GM18526 (cell line): ENCODE data around the gene IQSEC1.

Experiments used
- POLR2A ChIP-seq: IDR thresholded peaks from 3 replicates; pipeline ENCODE4 v1.6.1; 2011; ENCODE audit not compliant: insufficient read length; ENCODE audit errors: extremely low read depth

Gene IQSEC1

DNA sequence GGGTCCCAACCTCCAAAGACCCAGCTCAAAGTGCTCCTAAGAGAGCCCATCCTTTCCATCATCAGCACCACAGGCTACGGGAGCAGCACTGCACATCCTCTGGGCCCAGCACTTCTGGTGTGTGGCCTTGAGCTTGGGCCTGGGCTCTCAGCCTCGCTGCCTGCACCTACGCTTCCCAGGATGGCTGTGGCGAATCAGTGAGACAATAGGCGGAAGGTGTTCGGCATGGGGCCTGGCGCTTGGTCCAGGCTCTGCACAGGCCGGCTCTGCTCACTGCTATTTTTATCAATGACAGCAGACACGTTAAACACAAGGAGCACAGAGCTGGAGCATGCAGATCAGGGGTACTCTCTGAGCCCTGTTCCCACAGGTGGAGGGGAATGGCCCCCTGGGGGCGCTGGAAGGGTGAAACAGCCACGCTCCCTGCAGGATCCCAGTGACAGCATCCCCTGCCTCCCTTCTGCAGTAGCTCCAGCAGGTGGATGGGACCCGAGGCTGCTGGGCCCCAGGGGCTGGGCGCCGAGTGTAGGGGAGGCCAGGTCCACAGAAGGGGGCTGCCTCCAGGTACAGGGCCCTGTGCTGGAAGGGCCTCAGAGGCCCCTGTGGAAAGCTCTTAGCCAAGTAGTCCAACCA is 141.8 kb downstream of the IQSEC1 start:
- no peak for TF ChIP-seq POLR2A

DNA sequence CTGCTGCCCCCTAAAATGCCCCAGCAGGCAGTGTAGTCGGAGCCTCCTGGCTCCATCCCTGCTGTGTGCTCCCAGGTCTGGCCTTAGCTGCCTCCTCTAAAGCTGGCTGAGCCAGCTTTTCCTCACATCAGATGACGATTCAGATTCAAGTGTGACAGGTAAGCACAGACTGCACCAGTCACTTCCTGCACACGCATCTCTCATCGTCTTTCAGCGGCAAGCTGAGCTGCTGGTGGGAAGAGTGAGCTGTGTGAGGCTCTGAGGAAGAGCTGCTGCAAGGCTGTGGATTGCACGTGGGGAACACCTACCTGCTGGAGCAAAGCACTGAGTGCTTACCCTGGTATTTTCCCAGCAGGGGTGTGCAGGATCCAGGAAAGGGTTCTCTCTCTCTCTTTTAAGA is 143.4 kb downstream of the IQSEC1 start:
- TF ChIP-seq POLR2A: no peak

DNA sequence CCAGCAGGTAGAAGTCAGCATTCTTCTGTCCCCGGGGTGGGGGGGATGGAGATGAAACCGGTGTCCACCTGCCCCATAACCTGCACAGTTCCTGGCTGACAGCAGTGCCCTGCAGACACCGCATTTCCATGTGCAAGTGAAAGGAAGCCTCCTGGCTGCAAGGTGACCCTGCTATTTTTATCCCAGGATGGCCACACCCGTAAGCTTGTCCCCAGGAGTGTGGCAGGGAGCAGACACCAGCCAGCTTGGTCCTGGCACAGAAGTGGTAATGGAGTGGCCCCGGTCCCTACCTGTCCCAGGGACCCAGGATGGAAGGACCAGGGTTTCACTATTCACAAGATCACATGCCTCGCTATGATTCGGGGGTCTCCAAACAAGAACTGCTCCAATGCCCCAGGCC is 146.6 kb downstream of the IQSEC1 start:
- TF ChIP-seq POLR2A: no peak

DNA sequence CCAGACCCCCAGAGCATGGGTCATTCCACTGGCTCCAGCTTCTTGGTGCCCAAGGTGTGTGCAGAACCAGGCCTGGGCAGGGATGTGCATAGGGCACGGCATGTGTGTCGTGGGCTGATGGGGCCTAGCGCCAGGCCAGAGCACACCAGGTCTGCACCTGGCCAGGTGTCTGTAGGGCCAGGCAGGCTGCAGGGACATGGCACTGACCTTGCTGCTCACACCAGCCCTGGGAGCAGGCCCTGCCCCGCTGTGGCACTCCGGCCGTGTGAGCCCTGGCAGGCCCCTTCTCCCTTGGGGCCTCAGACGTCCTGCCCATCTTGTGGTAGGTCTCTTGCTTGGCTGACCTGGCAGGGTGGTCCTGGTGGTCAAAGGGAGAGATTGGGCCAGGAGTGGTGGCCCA is 147.6 kb downstream of the IQSEC1 start:
- no peak for TF ChIP-seq POLR2A

DNA sequence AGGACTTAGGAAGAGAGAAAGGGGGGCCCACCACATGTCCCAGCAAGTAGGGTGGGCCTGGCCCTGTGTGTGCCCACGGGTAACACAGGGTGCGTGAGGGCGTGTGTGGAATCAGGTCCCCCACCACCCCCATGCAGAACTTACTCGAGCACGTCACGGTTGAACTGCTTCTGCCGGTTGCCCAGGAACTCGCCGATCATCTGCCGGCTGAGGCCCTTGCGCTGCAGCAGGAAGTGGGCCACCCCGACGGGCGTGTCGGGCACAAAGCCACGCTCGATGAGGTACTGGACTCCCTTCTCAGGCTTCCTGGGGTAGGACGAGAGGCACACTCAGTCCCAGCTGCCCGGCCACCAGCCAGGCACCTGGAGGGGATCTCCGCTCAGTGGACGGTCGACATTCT is 148.8 kb downstream of the IQSEC1 start:
- TF ChIP-seq POLR2A: no peak

DNA sequence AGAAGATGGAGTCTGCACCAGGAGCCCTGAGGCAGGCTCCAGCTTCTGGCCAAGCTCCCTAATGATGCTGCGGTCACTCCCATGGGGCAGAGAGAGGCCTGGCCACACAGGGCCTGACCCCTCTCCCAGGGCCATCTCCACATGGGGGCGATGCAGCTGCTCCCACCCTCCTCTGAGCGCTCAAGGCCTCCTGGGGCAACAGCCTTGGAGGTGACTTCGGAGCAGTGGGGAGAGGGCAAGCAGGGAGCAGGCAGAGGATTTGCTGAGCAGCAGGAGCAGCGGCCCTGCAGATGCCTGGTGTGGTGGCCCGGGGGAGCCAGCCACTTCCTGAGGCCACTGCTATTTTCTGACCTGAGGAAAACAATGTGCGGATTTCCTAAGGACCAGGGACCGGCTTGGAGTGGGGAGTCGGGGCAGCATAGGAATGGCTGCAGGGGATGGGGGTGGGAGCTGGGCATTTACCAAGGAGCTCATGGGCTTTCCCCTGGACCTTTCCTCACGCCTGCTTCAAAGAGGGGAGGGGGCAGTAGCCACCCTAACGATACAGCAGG is 150.3 kb downstream of the IQSEC1 start:
- TF ChIP-seq POLR2A: no peak

DNA sequence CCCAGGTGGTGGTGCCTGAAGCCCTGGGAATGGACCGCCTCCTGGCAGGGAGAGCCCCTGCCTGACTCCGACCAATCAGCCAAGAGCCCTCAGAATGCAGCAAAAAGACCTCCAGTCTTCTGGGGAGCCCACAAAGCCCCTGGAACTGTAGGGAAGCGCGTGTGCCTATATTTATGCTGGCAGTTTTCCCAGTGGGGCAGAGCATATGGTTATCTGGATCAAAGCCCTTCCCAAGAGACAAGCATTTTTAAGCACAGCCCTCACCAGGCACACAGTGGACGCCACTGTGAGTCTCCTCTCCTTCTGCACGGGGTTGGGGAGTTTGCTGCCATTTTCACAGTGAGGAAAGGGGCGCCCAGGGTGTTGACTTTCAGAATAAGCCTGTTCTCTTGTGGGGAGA is 150.9 kb downstream of the IQSEC1 start:
- TF ChIP-seq POLR2A: no peak

DNA sequence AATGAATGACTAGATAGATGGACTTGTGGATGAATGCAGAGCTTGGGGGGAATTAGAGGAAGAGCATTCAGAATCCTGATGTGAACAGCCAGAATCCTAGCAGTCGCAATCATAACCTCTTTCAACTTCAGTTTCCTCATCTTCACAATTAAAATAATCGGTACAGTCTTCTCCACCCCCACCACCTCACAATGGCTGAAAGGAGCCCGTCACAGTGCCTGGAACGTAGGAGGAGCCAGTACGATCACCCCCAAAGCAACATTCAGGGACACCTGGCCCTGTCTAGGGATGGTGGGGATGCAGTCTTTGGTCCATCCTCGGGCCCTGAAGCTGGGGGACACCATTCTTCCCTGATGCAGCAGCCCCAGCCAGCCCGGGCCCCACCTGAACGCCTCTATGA is 151.5 kb downstream of the IQSEC1 start:
- no peak for TF ChIP-seq POLR2A

DNA sequence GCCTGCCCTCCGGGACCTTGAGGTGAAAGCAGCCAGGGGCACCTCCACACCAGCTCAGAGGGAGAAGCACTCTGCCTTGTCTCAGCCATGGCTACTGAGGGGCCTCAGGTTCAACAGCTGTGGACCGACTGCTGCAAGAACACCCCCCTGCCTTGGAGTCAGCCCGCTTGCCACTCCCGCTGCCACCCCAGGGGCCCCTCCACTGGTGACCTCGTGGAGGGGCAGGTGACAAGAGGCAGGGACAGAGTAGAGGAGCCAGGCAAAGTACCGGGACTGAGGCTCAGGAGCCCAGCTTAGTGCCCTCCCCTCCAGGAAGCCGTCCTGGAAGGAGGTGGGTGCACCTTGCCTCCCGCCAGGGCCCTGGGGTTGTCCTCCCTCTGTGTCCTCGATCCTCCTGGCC is 152.3 kb downstream of the IQSEC1 start:
- no peak for TF ChIP-seq POLR2A

DNA sequence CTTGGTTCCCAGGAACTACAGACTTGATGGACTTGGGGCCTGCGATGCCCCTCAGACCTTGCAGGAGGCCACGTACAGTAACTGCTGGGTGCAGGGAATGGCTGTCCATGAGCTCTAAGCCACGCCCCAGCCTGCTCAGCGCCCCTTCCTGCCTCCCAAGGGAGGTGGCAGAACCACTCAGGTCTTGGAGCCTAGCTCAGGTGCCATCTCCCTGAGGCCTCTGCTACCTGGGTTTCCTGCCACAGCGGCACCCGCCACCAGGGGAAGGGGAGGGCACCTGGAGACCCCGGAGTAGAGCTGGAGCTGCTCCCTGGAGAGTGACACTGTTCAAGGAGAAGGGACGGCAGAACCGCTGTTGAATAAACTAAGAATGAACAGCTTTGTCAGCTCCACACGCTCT is 154.0 kb downstream of the IQSEC1 start:
- no peak for TF ChIP-seq POLR2A

DNA sequence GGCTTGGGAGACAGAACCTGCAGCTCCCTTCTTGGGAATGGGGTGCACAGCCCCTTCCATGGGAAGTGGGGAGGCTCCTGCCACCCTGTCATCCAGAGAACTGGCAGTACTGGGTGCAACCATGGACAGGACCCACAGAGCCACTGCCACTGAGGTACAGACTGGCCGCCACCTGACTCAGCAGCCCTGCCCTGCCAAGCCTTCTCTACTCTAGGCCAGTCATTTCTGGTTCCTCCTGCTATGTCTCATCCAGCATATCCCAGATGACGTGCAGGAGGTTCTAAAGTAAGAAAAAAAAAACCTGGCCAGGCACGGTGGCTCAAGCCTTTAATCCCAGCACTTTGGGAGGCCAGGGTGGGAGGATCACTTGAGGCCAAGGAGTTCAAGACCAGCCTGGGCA is 155.0 kb downstream of the IQSEC1 start:
- TF ChIP-seq POLR2A: no peak

DNA sequence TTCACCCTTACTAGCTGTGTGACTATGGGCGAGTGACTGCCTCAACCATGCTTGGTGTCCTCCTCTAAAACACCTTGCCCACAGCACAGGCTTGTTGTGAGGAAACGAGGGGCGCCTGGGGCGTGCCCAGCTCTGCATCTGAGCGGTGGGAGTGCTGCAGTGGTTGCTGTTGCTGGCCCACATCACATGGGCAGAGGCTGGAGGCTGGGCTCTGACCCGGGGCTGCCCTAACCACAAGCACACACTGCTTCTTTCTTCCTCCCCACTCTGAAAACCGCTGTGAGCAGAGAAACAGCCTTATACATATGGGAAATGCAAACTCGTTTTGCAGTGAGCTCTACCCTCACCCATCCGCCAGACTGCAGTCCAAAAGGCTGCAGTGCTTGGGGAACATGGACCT is 157.1 kb downstream of the IQSEC1 start:
- no peak for TF ChIP-seq POLR2A

DNA sequence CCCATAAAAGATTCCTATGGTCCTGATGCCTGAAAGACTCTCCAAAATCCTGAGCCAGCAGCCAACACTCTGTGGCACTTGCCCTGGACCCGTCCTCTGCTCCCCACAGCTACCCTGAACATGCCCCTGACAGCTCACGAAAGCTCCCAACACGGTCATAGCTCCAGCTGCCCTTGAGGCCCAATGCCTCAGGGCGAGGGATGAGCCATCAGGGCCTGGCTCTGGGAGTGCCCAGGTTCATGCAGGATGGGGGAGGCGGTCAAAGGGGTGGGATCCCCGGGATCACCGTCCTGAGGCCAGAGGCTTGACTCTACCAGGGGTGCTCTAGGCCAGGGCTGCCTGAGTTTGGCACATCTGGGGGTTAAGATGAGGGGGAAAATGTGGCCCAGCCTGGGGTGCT is 159.1 kb downstream of the IQSEC1 start:
- TF ChIP-seq POLR2A: no peak

DNA sequence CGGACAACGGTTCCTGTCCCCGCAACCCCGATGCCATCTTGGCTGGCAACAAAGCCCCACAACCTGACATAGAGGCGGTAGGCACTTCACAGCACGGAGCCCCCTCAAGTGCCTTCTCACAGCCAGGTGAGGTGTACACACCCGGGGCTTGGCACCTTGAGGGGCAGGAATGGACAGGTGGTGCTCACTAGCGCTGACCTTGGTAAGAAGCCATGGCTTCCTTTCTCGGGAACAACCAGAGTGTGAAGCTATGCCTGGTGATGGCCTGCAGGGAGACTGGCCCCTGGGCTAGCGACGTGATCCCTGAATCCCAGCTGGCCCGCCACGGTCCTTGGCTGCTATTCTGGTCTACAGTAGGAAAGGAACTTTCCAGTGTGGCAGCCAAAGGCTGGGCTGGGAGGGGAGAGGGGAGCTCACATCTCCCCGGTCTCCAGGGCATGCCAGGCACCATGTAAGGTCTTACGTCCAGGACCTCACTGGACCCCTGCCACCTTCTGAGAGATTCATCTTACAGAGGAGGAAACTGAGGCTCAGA is 161.3 kb downstream of the IQSEC1 start:
- no peak for TF ChIP-seq POLR2A

DNA sequence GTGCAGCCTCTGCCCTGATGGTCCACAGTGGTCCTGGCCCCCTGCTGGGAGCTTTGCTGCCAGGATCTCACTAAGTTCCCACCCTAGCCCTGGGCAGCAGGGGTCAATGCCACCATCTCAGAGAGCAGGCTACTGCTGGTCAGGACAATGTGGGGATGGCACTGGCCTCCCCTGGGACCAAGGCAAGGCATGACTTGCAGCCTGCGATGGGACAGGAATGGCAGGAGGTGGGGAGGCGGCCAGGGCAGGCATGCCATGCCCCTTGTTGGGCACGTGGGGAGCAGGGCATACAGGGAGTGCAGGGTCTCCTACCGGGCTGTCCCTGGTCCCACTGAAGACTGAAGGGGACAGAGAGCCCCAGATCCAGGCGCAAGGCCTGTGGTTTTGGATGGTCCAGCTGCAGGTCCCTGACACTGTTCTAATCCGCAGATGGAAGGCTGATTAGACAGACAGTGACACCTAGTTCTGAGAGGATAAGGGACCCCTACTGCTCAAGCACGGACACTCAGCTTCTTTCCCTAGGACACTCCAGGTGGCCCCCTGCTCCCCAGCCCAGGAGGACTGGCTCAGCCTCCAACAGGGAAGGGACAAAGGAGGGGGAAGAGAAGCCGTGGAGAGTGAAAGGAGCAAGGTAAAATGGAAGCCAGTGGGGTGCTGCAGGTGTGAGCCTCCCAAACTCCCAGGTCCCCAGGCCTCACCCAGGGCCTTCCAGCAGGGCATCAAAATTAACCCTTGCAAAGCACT is 162.7 kb downstream of the IQSEC1 start:
- TF ChIP-seq POLR2A: no peak

DNA sequence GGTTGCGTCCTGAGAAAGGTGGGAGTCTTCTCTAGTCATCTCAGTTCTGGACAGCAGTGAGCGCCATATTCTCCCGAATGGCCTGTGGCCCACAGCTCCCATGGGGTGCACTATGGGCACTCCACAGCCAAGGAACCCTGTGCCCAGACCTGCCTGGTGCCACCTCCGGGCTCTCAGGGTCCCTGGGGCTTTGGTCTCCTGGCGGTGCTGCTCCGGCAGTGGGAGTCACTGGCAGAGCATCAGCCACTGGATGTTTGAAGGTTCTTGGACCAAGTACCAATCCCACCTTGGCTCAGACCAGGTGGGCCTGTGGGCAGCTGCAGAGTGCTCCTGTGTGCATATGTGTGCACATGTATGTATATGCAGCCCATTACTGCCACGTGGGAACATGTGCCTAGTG is 163.5 kb downstream of the IQSEC1 start:
- TF ChIP-seq POLR2A: no peak
